ENCODE results near the gene EVA1C.
"Not testable (repeated sequence)": the region's sequence is repeated elsewhere in the genome, so short reads cannot be mapped to it uniquely, and the experiment has no call there.

The EVA1C gene

GRCh38 chr21:32482565-32483292, 70.2 kb downstream of the EVA1C start:
- in situ Hi-C loops (cut with HindIII; ENCODE audit: low pct_unique_long_range_greater_than_20kb, low sequenced_read_pairs), result no loop called here
- no peak for TF ChIP-seq JUND (IDR thresholded peaks at IDR 0.05; ENCODE audit: low read depth)
- no peak for DNase-seq (ENCODE audit: low read depth in 1 of 2, low spot score in 1 of 2)

DNA sequence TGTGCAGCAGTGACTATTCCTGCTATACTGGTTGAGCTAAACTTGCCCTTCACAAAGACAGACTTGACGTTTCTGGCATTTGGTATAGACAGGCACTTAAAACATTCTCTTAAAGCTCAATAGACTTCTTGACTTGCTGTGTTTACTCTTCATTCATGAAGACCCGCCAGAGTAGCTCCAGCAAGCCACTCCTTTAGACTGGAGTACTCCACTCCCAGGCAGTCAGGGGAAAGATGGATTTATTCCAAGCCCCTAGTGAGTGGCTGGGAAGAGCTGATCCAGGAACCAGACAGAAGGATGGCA, 70.7 kb downstream of the EVA1C start:
- no peak for TF ChIP-seq JUND (IDR thresholded peaks at IDR 0.05; ENCODE audit: low read depth)
- in situ Hi-C loops (cut with HindIII; ENCODE audit: low pct_unique_long_range_greater_than_20kb, low sequenced_read_pairs), result no loop called here
- peak in 1 of 2 experiments; percentile 59 for DNase-seq (ENCODE audit: low read depth in 1 of 2, low spot score in 1 of 2)

- in situ Hi-C loops (cut with HindIII; ENCODE audit: low pct_unique_long_range_greater_than_20kb, low sequenced_read_pairs), result no loop called here
- DNase-seq (ENCODE audit: low read depth in 1 of 2, low spot score in 1 of 2), result no peak
- no peak for TF ChIP-seq JUND (IDR thresholded peaks at IDR 0.05; ENCODE audit: low read depth)
These were observed 72.3 kb downstream of the EVA1C start for GRCh38 chr21:32484706-32485380.

- no peak for DNase-seq (ENCODE audit: low read depth in 1 of 2, low spot score in 1 of 2)
- TF ChIP-seq JUND (IDR thresholded peaks at IDR 0.05; ENCODE audit: low read depth), result no peak
- in situ Hi-C loops (cut with HindIII; ENCODE audit: low pct_unique_long_range_greater_than_20kb, low sequenced_read_pairs), result no loop called here
These were observed 79.9 kb downstream of the EVA1C start for GRCh38 chr21:32492376-32492775.

- in situ Hi-C loops (cut with HindIII; ENCODE audit: low pct_unique_long_range_greater_than_20kb, low sequenced_read_pairs), result no loop called here
- TF ChIP-seq JUND (IDR thresholded peaks at IDR 0.05; ENCODE audit: low read depth), result peak; percentile 80
- peak; percentile 26 to 56 for DNase-seq (ENCODE audit: low read depth in 1 of 2, low spot score in 1 of 2)
These were observed 82.6 kb downstream of the EVA1C start for GRCh38 chr21:32494934-32495709.

DNA sequence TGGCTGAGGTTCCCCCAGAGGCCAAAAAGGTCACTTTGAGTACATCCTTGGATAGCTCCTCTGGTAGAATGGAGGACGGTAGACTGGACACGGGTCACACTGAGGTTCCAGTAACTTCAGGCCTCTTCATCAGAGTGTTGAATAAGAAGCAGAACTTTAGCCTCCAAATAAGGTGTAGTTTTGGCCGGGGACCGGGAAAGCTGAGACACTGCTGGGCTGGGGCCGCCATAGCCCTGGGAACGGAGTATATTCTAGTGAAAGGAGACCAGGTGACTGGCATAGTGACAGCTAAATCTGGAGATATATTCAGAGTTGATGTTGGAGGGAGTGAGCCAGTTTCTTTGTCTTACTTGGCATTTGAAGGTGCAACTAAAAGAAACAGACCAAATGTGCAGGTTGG, 84.1 kb downstream of the EVA1C start:
- TF ChIP-seq JUND (IDR thresholded peaks at IDR 0.05; ENCODE audit: low read depth), result no peak
- DNase-seq (ENCODE audit: low read depth in 1 of 2, low spot score in 1 of 2), result no peak
- in situ Hi-C loops (cut with HindIII; ENCODE audit: low pct_unique_long_range_greater_than_20kb, low sequenced_read_pairs), result no loop called here

DNA sequence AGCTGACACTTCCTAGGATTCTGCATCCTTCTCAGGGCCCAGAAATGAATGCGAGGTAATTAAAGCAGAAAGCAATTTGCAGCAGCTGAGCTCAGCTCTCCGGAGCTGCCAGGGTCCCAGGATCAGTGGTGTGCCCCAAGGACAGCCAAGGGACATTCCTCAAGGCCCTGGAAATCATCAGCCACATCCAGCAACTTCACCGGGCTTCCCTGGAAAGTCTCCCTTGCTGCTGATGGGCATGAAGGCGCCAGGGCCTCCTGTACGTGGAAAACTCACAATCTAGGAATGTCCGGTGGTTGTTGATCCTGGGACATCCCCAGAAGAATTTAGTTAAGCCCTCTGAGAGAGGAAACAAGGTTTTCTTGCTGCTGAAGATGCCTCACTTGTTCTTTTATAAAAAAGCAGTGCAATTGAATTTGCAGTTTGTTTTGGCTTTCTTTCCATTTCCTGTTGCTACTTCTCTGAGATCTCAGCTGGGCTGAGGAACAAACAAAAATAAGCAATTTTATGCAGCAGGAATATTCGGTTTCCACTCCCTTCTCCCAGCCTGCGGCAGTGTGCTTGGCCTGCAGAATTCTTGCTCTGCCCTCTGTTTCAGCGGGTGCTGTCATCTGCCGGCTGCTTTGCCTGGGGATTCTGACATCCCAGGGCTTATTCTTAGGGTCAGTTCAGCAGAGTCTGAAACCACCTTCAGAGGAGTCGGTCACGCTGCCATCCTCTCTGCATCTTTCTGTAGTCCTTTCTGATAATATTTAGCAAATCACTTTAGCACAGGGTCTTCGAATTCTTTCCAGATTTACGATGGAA, 86.9 kb downstream of the EVA1C start:
- in situ Hi-C loops (cut with HindIII; ENCODE audit: low pct_unique_long_range_greater_than_20kb, low sequenced_read_pairs), result no loop called here
- DNase-seq (ENCODE audit: low read depth in 1 of 2, low spot score in 1 of 2), result no peak
- no peak for TF ChIP-seq JUND (IDR thresholded peaks at IDR 0.05; ENCODE audit: low read depth)

DNA sequence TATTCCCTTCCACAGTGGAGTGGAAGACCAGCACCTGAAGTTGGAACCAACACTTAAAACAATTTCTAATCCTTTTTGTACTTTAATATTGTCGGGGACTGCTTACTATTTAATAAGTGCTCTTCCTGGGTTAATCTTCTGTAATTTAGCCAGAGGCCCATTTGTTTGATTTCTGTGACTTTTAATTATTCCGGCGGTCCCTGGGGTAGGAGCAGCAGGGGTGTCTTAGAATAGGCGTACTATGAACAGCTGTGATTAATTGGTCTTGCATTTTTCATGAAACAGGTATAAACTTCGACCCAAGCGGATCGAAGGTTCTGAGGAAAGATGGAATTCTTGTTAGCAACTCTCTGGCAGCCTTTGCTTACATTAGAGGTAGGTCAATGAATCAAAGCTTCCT, 91.1 kb downstream of the EVA1C start:
- DNase-seq (ENCODE audit: low read depth in 1 of 2, low spot score in 1 of 2); in situ Hi-C loops (cut with HindIII; ENCODE audit: low pct_unique_long_range_greater_than_20kb, low sequenced_read_pairs): not testable (repeated sequence)

DNA sequence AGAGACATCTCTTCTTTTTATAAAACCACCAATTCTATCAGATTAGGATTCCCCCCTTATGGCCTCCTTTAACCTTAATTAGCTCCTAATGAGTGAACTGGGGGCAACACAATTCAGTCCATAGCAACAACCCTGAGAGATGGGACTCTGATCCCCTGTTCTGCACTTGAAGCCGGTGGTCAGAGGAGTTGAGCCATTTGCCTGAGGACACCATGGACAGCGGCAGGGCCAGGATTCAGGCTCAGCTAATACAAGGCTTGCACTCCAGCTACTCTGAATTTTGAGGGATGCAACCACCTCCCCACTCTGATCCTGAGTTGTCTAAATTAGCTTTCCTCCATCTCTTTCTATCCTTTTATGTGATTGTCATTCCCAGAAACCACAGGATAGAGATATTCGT, 93.3 kb downstream of the EVA1C start:
- DNase-seq (ENCODE audit: low read depth in 1 of 2, low spot score in 1 of 2), result peak in 1 of 2 experiments; percentile 18
- in situ Hi-C loops (cut with HindIII; ENCODE audit: low pct_unique_long_range_greater_than_20kb, low sequenced_read_pairs), result not testable (repeated sequence)

DNA sequence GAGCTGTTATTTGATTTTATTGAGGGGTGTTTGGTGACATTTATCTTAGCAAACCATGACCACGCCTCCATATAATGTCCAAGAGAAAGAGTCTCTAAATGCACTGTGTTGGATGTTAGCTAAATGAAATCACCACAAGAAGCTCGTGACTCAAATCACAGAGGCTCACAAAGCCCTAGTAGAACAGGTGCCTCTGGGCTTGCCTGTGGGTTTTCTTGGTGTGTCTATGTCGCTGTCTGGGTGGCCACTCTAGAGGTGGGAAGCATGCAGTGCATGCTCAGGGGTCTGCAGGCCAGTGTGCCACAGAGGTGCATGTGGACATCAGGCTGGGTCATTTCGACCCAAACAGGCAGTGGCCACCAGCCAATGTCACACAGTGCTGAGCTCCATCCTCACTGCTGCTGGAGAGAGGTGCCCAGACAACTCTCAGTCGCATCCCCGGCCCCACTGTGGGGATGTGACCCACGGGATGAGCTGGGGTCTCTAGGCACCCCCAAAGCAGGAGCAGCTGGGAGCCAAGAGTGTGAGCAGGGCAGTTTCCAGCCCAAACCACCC, 94.0 kb downstream of the EVA1C start:
- DNase-seq (ENCODE audit: low read depth in 1 of 2, low spot score in 1 of 2); in situ Hi-C loops (cut with HindIII; ENCODE audit: low pct_unique_long_range_greater_than_20kb, low sequenced_read_pairs): not testable (repeated sequence)

DNA sequence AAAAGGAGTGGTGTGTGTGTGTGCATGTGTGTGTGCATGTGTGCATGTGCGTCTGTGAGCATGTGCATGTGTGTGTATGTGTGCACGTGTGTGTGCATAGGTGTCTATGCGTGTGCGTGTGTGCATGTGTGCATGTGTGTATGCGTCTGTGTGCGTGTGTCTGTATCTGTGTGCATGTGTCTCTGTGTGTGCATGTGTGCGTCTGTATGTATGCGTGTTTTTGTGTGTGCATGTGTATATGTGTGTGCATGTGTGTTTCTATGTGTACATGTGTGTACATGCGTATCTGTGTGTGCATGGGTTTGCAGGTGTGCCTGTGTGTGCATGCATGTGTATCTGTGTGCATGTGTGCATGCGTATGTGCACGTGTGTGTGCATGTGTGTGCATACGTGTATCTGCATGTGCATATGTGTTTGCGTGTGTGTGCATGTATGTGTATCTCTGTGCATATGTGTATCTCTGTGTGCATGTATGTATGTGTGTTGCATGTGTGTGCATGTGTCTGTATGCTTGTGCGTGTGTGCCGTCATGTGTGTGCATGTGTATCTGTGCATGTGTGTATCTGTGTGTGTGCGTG, 94.9 kb downstream of the EVA1C start:
- in situ Hi-C loops (cut with HindIII; ENCODE audit: low pct_unique_long_range_greater_than_20kb, low sequenced_read_pairs), result no loop called here
- DNase-seq (ENCODE audit: low read depth in 1 of 2, low spot score in 1 of 2), result no peak
- TF ChIP-seq JUND (IDR thresholded peaks at IDR 0.05; ENCODE audit: low read depth), result no peak

- DNase-seq (ENCODE audit: low read depth in 1 of 2, low spot score in 1 of 2); in situ Hi-C loops (cut with HindIII; ENCODE audit: low pct_unique_long_range_greater_than_20kb, low sequenced_read_pairs): not testable (repeated sequence)
These were observed 95.5 kb downstream of the EVA1C start for GRCh38 chr21:32508036-32508435.

Measured in T47D (cell line).